GM10266 (cell line): ENCODE results near the gene VKORC1.

Source experiments
- DNase-seq: peaks from one replicate; pipeline ENCODE4 v3.0.0; 2012; ENCODE audit errors: extremely low spot score
- TF ChIP-seq, protein P1 (sequence below): IDR thresholded peaks from 2 replicates; pipeline ENCODE4 v1.5.1; 2012; ENCODE audit warnings: mild to moderate bottlenecking, low read depth; ENCODE audit not compliant: control insufficient read depth, insufficient read depth; ENCODE audit errors: missing control alignments

The VKORC1 gene

DNA sequence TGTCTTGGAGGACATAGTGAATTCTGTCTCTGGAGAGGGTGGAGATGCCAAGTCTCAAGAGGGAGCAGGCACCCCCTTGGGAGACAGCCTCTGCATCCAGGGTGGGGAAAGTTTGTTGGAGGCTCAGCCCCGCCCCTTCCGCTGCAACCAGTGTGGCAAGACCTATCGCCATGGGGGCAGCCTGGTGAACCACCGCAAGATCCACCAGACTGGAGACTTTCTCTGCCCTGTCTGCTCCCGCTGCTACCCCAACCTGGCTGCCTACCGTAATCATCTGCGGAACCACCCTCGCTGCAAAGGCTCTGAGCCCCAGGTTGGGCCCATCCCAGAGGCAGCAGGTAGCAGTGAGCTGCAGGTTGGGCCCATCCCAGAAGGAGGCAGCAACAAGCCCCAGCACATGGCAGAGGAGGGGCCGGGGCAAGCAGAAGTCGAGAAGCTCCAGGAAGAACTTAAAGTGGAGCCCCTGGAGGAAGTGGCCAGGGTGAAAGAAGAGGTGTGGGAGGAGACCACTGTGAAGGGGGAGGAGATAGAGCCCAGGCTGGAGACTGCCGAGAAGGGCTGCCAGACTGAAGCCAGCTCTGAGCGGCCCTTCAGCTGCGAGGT, 15.2 kb downstream of the VKORC1 start:
- TF ChIP-seq, protein P1, sequence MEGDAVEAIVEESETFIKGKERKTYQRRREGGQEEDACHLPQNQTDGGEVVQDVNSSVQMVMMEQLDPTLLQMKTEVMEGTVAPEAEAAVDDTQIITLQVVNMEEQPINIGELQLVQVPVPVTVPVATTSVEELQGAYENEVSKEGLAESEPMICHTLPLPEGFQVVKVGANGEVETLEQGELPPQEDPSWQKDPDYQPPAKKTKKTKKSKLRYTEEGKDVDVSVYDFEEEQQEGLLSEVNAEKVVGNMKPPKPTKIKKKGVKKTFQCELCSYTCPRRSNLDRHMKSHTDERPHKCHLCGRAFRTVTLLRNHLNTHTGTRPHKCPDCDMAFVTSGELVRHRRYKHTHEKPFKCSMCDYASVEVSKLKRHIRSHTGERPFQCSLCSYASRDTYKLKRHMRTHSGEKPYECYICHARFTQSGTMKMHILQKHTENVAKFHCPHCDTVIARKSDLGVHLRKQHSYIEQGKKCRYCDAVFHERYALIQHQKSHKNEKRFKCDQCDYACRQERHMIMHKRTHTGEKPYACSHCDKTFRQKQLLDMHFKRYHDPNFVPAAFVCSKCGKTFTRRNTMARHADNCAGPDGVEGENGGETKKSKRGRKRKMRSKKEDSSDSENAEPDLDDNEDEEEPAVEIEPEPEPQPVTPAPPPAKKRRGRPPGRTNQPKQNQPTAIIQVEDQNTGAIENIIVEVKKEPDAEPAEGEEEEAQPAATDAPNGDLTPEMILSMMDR: no peak
- no peak for DNase-seq

DNA sequence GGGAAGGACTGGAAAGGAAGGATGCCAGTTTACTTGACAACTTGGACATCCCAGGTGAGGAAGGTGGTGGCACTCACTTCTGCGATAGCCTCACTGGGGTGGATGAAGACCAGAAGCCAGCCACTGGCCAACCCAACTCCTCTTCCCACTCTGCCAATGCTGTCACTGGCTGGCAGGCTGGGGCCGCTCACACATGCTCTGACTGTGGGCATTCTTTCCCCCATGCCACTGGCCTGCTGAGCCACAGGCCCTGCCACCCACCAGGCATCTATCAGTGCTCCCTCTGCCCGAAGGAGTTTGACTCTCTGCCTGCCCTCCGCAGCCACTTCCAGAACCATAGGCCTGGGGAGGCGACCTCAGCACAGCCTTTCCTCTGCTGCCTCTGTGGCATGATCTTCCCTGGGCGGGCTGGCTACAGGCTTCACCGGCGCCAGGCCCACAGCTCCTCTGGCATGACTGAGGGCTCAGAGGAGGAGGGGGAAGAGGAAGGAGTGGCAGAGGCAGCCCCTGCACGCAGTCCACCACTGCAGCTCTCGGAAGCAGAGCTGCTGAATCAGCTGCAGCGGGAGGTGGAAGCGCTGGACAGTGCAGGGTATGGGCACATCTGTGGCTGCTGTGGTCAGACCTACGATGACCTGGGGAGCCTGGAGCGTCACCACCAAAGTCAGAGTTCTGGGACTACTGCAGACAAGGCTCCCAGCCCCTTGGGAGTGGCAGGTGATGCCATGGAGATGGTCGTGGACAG, 15.8 kb downstream of the VKORC1 start:
- no peak for DNase-seq
- TF ChIP-seq, protein P1: no peak

DNA sequence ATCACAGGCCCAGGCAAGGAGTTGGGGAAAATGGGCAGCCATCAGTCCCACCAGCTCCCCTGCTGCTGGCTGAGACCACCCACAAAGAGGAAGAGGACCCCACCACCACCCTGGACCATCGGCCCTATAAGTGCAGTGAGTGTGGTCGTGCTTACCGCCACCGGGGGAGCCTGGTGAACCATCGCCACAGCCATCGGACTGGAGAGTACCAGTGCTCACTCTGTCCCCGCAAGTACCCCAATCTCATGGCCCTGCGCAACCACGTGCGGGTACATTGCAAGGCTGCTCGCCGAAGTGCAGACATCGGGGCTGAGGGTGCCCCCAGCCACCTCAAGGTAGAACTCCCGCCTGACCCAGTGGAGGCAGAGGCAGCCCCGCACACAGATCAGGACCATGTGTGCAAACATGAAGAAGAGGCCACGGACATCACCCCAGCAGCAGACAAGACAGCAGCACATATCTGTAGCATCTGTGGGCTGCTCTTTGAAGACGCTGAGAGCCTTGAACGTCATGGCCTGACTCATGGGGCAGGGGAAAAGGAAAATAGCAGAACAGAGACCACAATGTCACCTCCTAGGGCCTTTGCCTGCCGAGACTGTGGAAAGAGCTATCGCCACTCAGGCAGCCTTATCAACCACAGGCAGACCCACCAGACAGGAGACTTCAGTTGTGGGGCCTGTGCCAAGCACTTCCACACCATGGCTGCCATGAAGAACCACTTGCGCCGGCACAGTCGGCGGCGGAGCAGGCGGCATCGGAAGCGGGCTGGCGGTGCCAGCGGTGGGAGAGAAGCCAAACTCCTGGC, 16.8 kb downstream of the VKORC1 start:
- TF ChIP-seq, protein P1: no peak
- no peak for DNase-seq

DNA sequence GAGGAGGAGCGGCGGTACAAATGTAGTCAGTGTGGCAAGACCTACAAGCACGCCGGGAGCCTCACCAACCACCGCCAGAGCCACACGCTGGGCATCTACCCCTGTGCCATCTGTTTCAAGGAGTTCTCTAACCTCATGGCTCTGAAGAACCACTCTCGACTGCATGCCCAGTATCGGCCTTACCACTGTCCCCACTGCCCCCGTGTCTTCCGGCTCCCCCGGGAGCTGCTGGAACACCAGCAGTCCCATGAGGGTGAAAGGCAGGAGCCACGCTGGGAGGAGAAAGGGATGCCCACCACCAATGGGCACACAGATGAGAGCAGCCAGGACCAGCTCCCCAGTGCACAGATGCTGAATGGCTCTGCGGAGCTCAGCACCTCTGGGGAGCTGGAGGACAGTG, 17.6 kb downstream of the VKORC1 start:
- DNase-seq: no peak

DNA sequence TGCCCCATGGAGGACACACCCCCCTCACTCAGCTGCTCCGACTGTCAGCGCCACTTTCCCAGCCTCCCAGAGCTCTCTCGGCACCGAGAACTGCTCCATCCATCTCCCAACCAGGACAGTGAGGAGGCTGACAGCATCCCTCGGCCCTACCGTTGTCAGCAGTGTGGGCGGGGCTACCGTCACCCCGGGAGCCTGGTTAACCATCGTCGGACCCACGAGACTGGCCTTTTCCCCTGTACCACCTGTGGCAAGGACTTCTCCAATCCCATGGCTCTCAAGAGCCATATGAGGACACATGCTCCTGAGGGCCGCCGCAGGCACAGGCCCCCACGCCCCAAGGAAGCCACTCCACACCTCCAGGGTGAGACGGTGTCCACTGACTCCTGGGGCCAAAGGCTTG, 18.3 kb downstream of the VKORC1 start:
- DNase-seq: no peak
- TF ChIP-seq, protein P1: no peak

More for the DNA sequence above, 17.6 kb downstream of the VKORC1 start:
- TF ChIP-seq, protein P1: no peak

DNA sequence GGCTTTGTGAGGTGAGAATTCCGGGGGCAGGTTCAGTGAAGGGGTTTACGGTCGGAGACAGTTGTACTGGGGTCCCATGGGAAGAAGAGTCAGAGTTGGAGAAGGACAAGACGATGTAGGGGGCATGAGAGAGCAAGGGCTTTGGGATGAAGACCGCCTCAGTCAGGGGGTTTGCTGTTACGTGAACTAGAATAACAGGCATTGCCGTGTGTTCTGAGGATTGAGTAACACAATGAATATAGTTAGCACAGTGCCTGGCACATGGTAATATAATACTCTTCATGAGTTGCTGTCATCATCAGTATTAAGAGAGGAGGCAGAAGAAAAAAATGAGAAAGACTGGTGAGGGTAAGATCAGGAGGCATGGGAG, 19.8 kb downstream of the VKORC1 start:
- TF ChIP-seq, protein P1: no peak
- no peak for DNase-seq
